SW 1271 (cell line): ENCODE data around the gene SERINC5.
"Not testable (repeated sequence)": the region's sequence is repeated elsewhere in the genome, so short reads cannot be mapped to it uniquely, and the experiment has no call there.

ENCODE experiments used
- DNase-seq, 2 experiments: peaks; one replicate each; lab custom pipeline; 2025; lab: John Stamatoyannopoulos, UW

SERINC5 gene

DNA sequence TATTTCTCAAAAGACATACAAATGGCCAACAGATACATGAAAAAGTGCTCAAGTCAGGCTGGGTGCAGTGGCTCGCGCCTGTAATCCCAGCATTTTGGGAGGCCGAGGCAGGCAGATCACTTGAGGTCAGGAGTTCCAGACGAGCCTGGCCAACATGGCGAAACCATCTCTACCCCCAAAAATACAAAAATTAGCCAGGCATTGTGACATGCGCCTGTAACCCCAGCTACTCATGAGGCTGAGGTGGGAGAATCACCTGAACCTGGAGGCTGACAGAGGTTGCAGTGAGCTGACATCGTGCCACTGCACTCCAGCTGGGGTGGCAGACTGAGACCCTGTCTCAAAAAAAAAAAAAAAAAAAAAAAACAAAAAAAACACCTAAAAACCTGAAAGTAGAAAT is 119.0 kb downstream of the SERINC5 start:
- not testable (repeated sequence) for DNase-seq

GRCh38 chr5:80134876-80135275 is 121.0 kb downstream of the SERINC5 start:
- DNase-seq: no peak

GRCh38 chr5:80129146-80129545 is 126.7 kb downstream of the SERINC5 start:
- DNase-seq: no peak

DNA sequence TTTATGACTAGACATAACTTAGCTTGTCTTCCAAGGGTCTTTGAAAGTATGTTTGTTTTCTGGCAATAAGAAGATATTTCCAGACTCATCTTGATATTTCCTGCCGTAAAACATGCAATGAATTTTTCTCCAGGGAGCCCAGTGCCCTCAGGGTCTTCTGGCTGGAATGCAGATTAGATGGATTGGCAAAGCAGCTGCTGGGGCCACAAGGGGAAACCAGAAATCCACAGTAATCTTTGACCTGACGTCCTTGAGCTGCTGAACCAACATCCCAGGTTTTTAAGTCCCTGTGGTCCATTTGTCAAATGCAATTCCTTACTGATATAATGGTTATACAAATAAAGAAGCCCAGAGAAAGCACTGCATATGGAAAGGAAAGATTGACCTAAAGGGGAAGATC is 127.7 kb downstream of the SERINC5 start:
- DNase-seq: no peak

GRCh38 chr5:80127116-80127552 is 128.7 kb downstream of the SERINC5 start:
- no peak for DNase-seq

- no peak for DNase-seq
Observed at GRCh38 chr5:80125962-80126480, 129.8 kb downstream of the SERINC5 start.

DNA sequence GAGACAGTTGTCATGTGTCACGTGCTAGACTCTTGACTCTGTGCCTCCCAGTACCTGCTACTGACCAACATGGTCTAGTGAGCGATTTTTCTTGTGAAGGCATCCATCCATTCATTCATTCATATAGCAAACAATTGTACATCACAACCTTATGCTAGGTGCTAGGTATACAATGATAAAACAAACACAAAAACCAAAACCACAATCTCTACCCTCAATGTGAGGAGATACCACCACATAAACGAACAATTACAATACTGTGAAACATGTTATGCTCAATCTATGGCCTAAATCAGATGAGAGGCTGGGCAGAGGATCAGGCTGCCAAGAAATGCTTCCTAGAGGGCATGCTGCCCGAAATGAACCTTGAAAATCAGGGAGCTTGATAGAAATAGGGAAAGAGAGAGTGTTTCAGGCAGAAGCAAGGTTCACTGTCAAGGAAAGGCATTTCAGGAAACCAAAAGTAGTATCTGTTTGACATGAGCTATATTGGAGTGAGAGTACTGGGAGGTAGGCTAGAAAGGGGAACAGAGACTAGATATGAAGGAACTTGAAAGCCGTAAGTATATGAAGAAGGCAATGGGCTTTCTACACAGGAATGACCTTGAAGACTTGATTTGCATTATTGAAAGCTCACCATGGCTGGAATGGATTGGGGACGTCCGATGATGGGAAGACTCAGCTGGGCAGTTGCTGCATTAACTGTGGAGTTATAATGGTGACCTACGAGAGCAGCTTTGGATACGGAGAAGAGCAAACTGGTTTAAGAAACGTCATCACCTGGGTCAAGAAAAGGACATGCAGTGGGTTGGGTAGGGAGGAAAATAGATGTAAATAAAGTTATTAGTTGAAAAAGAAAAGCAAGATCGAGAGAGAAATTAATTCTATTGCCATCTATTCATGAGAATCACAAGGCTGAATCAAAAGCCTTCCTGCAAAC is 130.6 kb downstream of the SERINC5 start:
- no peak for DNase-seq

GRCh38 chr5:80124121-80124918 is 131.5 kb downstream of the SERINC5 start:
- DNase-seq: no peak

- DNase-seq: no peak
Observed at GRCh38 chr5:80122579-80122978, 133.3 kb downstream of the SERINC5 start.

- DNase-seq: no peak
Observed at GRCh38 chr5:80119372-80119771, 136.5 kb downstream of the SERINC5 start.

GRCh38 chr5:80117446-80117845 is 138.4 kb downstream of the SERINC5 start:
- DNase-seq: no peak

- DNase-seq: no peak
Observed at GRCh38 chr5:80116465-80116864, 139.4 kb downstream of the SERINC5 start.

- no peak for DNase-seq
Observed at GRCh38 chr5:80116000-80116399, 139.8 kb downstream of the SERINC5 start.

DNA sequence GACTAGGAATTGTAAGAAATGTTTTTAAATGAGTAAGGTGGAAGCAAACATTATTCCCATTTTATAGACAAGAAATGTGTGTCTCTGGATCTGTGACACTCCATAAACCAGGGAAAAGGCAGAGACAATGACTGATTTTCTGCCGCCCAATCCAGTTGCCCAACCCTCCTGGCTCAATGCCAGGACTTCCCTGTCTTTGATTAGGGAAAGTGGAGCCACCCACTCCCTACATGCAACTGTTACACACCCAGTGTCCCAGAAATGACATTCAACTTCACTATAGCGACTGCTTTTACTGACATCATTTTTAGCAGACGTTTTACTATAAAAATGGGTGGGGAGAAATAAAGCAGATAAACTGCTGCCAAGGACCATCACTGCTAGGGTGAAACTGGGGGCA is 141.0 kb downstream of the SERINC5 start:
- no peak for DNase-seq

GRCh38 chr5:80111376-80111990 is 144.4 kb downstream of the SERINC5 start:
- not testable (repeated sequence) for DNase-seq

- DNase-seq: no peak
Observed at GRCh38 chr5:80109646-80110478, 146.0 kb downstream of the SERINC5 start.

DNA sequence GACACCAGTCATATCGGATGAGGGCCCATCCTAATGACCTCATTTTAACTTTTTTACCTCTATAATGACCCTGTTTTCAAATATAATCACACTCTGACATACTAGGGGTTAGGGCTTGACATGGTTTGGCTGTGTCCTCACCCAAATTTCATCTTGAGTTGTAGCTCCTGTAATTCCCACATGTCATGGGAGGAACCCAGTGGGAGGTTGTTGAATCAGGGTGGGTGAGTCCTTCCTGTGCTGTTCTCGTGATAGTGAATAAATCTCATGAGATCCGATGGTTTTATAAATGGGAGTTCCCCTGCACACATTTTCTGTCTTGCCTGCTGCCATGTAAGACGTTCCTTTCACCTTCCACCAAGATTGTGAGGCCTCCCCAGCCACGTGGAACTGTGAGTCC is 148.9 kb downstream of the SERINC5 start:
- no peak for DNase-seq

GRCh38 chr5:80105698-80106439 is 150.0 kb downstream of the SERINC5 start:
- DNase-seq: no peak

- DNase-seq: no peak
Observed at GRCh38 chr5:80103371-80103770, 152.5 kb downstream of the SERINC5 start.

GRCh38 chr5:80101993-80102392 is 153.9 kb downstream of the SERINC5 start:
- no peak for DNase-seq

GRCh38 chr5:80097451-80097850 is 158.4 kb downstream of the SERINC5 start:
- no peak for DNase-seq
